ENCODE data around the gene LIN52.

GRCh38 chr14:74198441-74199234 lies 113.9 kb downstream of the LIN52 start:
- TF ChIP-seq, protein P1, sequence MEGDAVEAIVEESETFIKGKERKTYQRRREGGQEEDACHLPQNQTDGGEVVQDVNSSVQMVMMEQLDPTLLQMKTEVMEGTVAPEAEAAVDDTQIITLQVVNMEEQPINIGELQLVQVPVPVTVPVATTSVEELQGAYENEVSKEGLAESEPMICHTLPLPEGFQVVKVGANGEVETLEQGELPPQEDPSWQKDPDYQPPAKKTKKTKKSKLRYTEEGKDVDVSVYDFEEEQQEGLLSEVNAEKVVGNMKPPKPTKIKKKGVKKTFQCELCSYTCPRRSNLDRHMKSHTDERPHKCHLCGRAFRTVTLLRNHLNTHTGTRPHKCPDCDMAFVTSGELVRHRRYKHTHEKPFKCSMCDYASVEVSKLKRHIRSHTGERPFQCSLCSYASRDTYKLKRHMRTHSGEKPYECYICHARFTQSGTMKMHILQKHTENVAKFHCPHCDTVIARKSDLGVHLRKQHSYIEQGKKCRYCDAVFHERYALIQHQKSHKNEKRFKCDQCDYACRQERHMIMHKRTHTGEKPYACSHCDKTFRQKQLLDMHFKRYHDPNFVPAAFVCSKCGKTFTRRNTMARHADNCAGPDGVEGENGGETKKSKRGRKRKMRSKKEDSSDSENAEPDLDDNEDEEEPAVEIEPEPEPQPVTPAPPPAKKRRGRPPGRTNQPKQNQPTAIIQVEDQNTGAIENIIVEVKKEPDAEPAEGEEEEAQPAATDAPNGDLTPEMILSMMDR (conservative IDR thresholded peaks at IDR 0.05 in 1 of 2, IDR thresholded peaks at IDR 0.05 in 1 of 2; ENCODE audit: extremely low read depth in 1 of 2, insufficient read depth in 1 of 2, low read depth in 1 of 2, low read length in 2 of 2), result no peak
- TF ChIP-seq EZH2 (IDR thresholded peaks at IDR 0.05; ENCODE audit: borderline replicate concordance, low read length), result no peak

Data from mammary epithelial cell (primary cell).